GOT3 (cell line): ENCODE data around the gene CEP85L.

ENCODE experiments used
- DNase-seq: peaks from one replicate; lab custom pipeline; 2025; ENCODE audit warnings: mixed read lengths; lab: John Stamatoyannopoulos, UW

Gene CEP85L

GRCh38 chr6:118536478-118536877 is 114.9 kb downstream of the CEP85L start:
- DNase-seq, result no peak

- no peak for DNase-seq
These were observed 116.1 kb downstream of the CEP85L start for GRCh38 chr6:118535176-118535844.

- no peak for DNase-seq
These were observed 120.4 kb downstream of the CEP85L start for GRCh38 chr6:118530942-118531341.

GRCh38 chr6:118529756-118530155 is 121.6 kb downstream of the CEP85L start:
- DNase-seq, result no peak

GRCh38 chr6:118528129-118528528 is 123.3 kb downstream of the CEP85L start:
- DNase-seq, result no peak

- DNase-seq, result no peak
These were observed 125.2 kb downstream of the CEP85L start for GRCh38 chr6:118525913-118526780.

GRCh38 chr6:118524686-118525085 is 126.7 kb downstream of the CEP85L start:
- no peak for DNase-seq

- no peak for DNase-seq
These were observed 128.2 kb downstream of the CEP85L start for GRCh38 chr6:118523216-118523615.

GRCh38 chr6:118522422-118522821 is 129.0 kb downstream of the CEP85L start:
- DNase-seq, result no peak

GRCh38 chr6:118514689-118515088 is 136.7 kb downstream of the CEP85L start:
- no peak for DNase-seq

GRCh38 chr6:118511930-118512715 is 139.3 kb downstream of the CEP85L start:
- no peak for DNase-seq

- no peak for DNase-seq
These were observed 142.3 kb downstream of the CEP85L start for GRCh38 chr6:118509009-118509617.

- DNase-seq, result no peak
These were observed 143.8 kb downstream of the CEP85L start for GRCh38 chr6:118507636-118508035.

GRCh38 chr6:118506071-118506638 is 145.2 kb downstream of the CEP85L start:
- no peak for DNase-seq

GRCh38 chr6:118505656-118506055 is 145.7 kb downstream of the CEP85L start:
- DNase-seq, result no peak

- DNase-seq, result no peak
These were observed 146.8 kb downstream of the CEP85L start for GRCh38 chr6:118504611-118505010.

- no peak for DNase-seq
These were observed 149.2 kb downstream of the CEP85L start for GRCh38 chr6:118502169-118502568.

GRCh38 chr6:118501765-118502164 is 149.6 kb downstream of the CEP85L start:
- no peak for DNase-seq

GRCh38 chr6:118501099-118501498 is 150.3 kb downstream of the CEP85L start:
- DNase-seq, result no peak

GRCh38 chr6:118500130-118501015 is 151.0 kb downstream of the CEP85L start:
- DNase-seq, result no peak
